Cerebellar nuclear complex (tissue), 1 donor: ENCODE results near the gene NF1.
"Not testable (repeated sequence)": the region's sequence is repeated elsewhere in the genome, so short reads cannot be mapped to it uniquely, and the experiment has no call there.

Source experiments
- DNase-seq, 2 experiments: peaks; one replicate each; lab custom pipeline; 2025; lab: John Stamatoyannopoulos, UW

The NF1 gene

GRCh38 chr17:31078290-31078689, 16.5 kb upstream of the NF1 start:
- DNase-seq: no peak

GRCh38 chr17:31079731-31080130, 15.0 kb upstream of the NF1 start:
- no peak for DNase-seq

DNA sequence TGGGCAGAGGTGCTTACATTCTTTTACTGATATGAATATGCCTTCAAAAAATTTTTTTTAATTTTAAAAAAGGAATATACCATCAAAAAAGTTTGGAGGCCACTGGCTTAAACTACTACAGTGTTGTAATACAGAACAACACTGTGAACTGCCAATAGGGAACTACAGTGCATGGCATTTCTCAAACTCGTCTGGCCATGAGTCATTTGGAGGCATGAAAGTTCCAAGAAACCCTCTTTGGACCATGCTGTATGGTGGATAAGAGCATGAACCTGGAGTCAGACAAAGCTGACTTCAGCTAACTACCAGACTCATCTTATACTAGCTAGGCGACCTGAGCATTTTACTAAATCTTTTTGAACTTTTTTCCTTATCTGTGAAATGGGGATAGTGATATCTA, 9.2 kb upstream of the NF1 start:
- DNase-seq: no peak

- no peak for DNase-seq
These were observed 5.3 kb upstream of the NF1 start for GRCh38 chr17:31089471-31089870.

GRCh38 chr17:31090650-31091049, 4.1 kb upstream of the NF1 start:
- DNase-seq: not testable (repeated sequence)

GRCh38 chr17:31092475-31093064, 2.2 kb upstream of the NF1 start:
- no peak for DNase-seq

GRCh38 chr17:31093866-31094599, 744 bp upstream of the NF1 start:
- DNase-seq: no peak

DNA sequence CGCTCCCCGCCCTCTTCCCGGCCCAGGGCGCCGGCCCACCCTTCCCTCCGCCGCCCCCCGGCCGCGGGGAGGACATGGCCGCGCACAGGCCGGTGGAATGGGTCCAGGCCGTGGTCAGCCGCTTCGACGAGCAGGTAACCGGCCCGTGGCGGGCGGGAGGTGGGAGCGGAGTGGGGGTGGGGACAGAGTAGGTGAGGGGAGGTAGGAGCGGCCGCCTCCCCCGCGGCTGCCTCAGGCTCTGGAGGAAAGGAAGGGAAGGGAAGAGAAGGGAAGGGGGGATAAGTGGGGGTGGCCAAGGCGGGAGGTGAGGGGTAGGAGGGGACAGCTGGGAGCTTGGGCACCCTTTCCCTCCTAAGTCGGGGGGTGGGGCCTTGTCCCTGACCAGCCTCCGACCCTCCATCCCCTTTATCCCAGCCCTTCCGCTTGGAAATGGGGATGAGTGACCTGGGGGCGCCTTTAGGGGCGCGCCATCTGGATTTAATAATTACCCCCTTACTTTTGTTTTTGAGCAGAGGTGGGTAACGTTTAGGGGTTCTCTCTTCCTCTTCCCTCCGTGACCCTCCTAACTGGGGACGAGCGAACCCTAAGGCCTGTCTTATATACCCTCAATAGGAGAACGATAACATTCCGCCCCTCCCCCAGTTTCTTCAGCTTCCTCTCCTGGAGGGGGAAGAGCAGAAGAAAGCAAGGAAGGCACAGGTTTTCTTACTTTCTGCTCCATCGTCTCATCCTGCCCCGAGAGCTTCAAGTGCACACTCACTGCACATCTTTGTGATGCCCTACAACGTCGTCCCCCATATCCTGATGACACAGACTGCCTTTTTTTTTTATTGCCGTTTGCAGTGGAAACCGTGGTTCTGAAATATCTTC, 694 bp downstream of the NF1 start:
- DNase-seq: no peak

GRCh38 chr17:31096106-31096436, 1.3 kb downstream of the NF1 start:
- DNase-seq: no peak

DNA sequence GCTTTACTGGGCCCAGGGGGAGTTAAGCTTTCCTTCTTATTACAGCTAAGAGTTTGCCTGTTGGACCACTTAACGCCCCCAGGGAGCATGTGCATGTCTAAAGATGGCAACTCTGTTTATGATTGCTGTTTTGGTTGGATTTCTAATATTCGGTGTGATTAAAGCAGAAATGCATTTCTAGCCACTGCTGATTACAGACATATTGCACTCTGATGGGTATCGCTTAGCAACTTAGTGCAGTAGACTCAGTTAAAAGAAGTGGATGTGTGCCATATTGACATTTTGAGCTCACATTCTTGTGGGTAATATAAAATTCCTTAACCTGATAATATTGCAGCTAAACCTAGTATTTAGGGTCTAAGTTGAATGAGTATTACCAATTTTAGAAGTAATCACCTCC, 4.2 kb downstream of the NF1 start:
- DNase-seq: no peak

GRCh38 chr17:31100840-31101459, 6.2 kb downstream of the NF1 start:
- no peak for DNase-seq

DNA sequence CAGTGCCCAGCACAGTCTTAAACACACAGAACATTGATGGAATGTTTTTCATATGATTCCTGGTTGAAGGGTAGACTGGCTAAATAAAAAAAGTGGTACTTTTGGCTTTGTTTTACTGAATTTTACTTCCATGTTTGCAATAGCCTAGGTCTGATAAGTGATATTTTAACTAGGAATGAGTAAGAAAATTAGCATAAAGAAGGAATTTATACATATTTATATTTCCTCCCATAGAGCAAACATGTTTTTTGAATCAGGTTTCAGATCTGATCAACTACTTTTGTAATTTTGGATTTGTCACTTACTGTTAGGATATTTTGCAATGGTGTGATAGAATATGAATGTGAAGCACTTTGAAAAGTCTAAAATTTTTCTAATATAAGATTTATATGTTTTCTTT, 7.2 kb downstream of the NF1 start:
- DNase-seq: no peak

DNA sequence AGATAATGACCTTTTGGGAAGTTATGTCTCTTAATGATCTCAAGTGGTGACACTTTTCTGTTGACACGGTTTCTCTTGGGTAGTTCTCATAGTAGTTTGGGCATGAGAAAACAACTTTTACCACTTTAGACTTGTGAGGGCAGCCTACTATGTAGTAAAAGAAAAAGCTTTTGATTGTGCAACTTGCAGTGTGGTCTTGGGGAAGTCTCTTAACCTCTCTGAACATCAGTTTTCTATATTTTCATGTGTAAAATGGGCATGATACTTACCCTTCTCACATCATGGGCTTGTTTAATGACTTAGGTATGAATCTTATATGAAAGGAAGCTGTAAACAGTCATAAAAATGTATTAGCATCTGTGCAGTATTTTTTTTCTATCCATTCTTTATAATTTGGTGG, 11.2 kb downstream of the NF1 start:
- DNase-seq: no peak

DNA sequence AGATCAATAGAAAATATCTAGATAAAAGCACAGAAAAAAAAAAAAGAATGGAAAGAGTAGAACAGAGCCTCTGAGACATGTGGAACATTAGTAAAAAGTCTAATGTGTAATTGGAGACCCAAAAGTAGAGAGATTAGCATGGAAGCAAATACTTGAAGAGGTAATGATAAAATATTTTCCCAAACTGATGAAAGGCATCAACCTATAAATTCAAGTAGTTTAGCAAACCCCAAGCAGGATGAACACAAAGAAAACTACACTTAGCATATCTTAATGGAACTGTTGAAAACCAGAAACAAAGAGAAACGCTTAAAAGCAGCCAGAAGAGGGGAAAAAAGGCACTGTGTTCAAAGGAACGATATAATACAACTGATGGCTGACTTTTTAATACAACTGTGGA, 16.4 kb downstream of the NF1 start:
- no peak for DNase-seq

DNA sequence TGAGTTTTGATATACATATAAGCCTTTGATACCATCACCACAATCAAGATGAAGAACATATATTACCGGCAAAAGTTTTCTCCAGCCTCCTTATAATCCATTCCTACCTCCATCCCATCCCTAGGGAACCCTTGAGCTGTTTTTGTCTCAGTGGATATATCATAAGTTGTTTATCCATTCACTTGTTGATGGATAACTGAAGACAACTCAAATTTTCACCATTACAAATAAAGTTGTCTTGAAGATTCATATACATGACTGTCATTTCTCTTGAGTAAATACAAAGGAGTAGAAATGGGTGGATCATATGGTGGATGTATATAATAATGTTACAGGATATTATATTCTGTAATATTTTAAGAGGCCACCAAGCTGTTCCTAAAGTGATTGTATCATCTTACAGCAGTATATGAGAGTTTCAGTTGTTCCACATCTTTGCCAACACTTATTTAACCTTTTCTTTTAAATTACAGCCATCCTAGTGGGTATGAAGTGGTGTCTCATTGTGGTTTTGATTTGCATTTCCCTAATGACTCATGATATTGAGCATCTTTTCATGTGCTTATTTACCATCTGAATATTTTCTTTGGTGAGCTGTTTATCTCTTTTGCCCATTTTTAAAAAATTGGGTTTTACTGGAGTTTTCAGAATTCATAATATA, 17.4 kb downstream of the NF1 start:
- no peak for DNase-seq

GRCh38 chr17:31113368-31113767, 18.6 kb downstream of the NF1 start:
- not testable (repeated sequence) for DNase-seq

- DNase-seq: no peak
These were observed 19.2 kb downstream of the NF1 start for GRCh38 chr17:31113939-31114338.

- no peak for DNase-seq
These were observed 20.3 kb downstream of the NF1 start for GRCh38 chr17:31114956-31115555.

DNA sequence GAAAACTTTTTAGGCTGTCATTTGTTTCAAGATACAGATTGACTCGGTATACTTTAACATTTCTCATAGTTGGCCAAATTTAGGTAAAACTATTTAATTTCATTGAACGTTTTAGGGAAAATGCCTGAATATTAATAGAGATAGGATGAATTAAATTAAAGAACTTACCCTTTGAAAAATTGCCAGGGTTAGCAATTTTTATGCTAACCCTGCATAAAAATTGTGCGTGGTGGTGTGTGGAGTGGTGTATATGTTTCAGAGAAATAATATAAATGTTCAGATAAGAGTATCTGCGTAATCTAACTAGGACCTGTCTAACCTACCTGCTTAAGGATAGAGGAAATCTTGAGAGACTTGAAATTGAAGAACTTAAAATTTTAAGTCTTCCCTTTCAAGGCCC, 21.4 kb downstream of the NF1 start:
- no peak for DNase-seq

DNA sequence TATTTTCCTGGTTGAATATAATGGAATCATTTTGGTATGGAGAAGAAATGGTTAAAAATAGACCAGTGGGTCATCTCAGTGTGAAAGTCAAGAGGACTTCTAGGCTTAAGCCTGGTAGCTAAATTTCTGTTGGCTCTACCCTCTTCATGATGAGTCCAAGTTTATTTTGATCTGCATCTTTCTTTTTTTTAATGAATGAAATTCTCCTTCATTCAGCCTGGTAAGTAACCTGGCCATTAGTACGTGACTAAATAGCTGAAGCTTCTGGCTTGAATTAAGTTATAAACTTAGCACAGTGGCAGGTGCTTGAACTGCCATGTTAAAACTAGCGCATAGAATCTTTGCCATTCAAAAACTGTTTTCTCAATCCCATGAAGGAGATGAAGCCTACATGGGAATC, 28.0 kb downstream of the NF1 start:
- DNase-seq: no peak

- DNase-seq: no peak
These were observed 31.5 kb downstream of the NF1 start for GRCh38 chr17:31126318-31126717.

- DNase-seq: no peak
These were observed 33.5 kb downstream of the NF1 start for GRCh38 chr17:31128241-31128640.
